SK-MEL-5 (cell line): ENCODE data around the gene ATP2B1. TPM values are rescaled to one million over a fixed set of nuclear protein-coding genes. Genes with fewer than 3 reads are reported as not detected.

ENCODE experiments used
- DNase-seq: peaks from one replicate; pipeline ENCODE4 v3.0.0-alpha.2; 2016; ENCODE audit warnings: low read depth, low spot score
- in situ Hi-C: cut with HindIII; loops from 2 replicates; pipeline ENCODE4 v1.10.0; 2016; ENCODE audit warnings: low sequenced_read_pairs, high pct_unique_total_duplicates, low pct_unique_long_range_greater_than_20kb
- total RNA-seq: library from RNA; depleted of rRNA; stranded (reverse); fragments of >200 nt; shearing (Covaris generic); gene quantifications from 2 replicates; pipeline ENCODE4 v1.2.3, GENCODE V29; 2014

The ATP2B1 gene
- total RNA-seq, 1 experiment from 2014 or later = 30.5 TPM

- in situ Hi-C loops = no loop called here
- DNase-seq = no peak
Observed at GRCh38 chr12:89723276-89723675, 14.6 kb upstream of the ATP2B1 start.

- in situ Hi-C loops = no loop called here
- DNase-seq = no peak
Observed at GRCh38 chr12:89721291-89721987, 12.8 kb upstream of the ATP2B1 start.

GRCh38 chr12:89717759-89718523 lies 9.3 kb upstream of the ATP2B1 start:
- no peak for DNase-seq
- in situ Hi-C loops = no loop called here

- DNase-seq = no peak
- in situ Hi-C loops = no loop called here
Observed at GRCh38 chr12:89712706-89713105, 4.1 kb upstream of the ATP2B1 start.

- no peak for DNase-seq
- in situ Hi-C loops = no loop called here
Observed at GRCh38 chr12:89710873-89711750, 2.5 kb upstream of the ATP2B1 start.

- in situ Hi-C loops = no loop called here
- peak; percentile 35 for DNase-seq
Observed at GRCh38 chr12:89709995-89710872, 1.6 kb upstream of the ATP2B1 start.

- DNase-seq = peak; percentile 98
- in situ Hi-C loops = no loop called here
Observed at GRCh38 chr12:89709157-89709994, 738 bp upstream of the ATP2B1 start.

- peak; percentile 7 for DNase-seq
- in situ Hi-C loops = no loop called here
Observed at GRCh38 chr12:89707703-89708564, 704 bp downstream of the ATP2B1 start.

GRCh38 chr12:89706986-89707702 lies 1.5 kb downstream of the ATP2B1 start:
- in situ Hi-C loops = no loop called here

GRCh38 chr12:89706551-89706950 lies 2.1 kb downstream of the ATP2B1 start:
- in situ Hi-C loops = no loop called here
- no peak for DNase-seq

More at GRCh38 chr12:89706986-89707702, 1.5 kb downstream of the ATP2B1 start:
- peak; percentile 21 for DNase-seq

- in situ Hi-C loops = no loop called here
Observed at GRCh38 chr12:89704457-89704856, 4.2 kb downstream of the ATP2B1 start.

GRCh38 chr12:89703768-89704167 lies 4.9 kb downstream of the ATP2B1 start:
- no peak for DNase-seq
- in situ Hi-C loops = no loop called here

More at GRCh38 chr12:89704457-89704856, 4.2 kb downstream of the ATP2B1 start:
- no peak for DNase-seq

GRCh38 chr12:89702503-89702902 lies 6.1 kb downstream of the ATP2B1 start:
- in situ Hi-C loops = no loop called here
- DNase-seq = no peak

GRCh38 chr12:89701606-89702206 lies 6.9 kb downstream of the ATP2B1 start:
- DNase-seq = no peak
- in situ Hi-C loops = no loop called here
